Stimulated activated CD4-positive, alpha-beta T cell treated with anti-CD3 and anti-CD28 coated beads, Interleukin-12 subunit alpha, Interleukin-12 subunit beta, amount 100 ng/mL, for 24 hours (primary cell): ENCODE data around the gene CYB561D2.
A peak's percentile ranks its signal among the peaks of the same experiment; 100 is the strongest.

ENCODE experiments used
- DNase-seq, 2 experiments: peaks; one replicate each; pipeline ENCODE4 v3.0.0-alpha.2; 2020; ENCODE audit warnings: low read depth in 2 of 2

CYB561D2 gene

DNA sequence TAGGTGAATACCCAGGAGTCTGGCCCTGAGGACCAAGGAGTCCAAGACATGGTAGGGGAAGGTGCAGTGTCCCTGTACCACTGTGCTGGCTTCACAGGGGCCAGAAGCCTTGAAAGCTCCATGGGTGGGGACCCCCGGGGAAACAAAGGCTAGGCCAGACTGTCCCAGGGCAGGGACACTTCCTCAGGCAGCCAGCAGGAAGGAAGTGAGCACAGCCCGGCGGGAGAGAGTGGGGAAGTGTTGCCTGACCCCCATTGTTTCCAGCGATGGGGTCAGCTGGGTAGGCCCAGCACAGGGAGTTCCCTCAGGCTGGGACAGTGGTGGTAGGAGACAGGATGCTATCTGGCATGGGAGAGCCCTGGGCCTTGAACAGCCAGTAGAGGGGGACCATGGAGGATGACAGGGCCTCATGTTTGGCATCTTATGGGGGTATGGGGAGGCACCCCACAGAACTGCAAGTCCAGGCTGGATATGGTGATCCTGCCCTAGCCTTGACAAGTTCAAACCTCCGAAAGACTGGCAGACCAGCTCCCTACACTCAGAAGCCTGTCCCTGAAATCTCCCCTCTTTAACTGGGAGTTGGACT, 27.0 kb upstream of the CYB561D2 start:
- no peak for DNase-seq

DNA sequence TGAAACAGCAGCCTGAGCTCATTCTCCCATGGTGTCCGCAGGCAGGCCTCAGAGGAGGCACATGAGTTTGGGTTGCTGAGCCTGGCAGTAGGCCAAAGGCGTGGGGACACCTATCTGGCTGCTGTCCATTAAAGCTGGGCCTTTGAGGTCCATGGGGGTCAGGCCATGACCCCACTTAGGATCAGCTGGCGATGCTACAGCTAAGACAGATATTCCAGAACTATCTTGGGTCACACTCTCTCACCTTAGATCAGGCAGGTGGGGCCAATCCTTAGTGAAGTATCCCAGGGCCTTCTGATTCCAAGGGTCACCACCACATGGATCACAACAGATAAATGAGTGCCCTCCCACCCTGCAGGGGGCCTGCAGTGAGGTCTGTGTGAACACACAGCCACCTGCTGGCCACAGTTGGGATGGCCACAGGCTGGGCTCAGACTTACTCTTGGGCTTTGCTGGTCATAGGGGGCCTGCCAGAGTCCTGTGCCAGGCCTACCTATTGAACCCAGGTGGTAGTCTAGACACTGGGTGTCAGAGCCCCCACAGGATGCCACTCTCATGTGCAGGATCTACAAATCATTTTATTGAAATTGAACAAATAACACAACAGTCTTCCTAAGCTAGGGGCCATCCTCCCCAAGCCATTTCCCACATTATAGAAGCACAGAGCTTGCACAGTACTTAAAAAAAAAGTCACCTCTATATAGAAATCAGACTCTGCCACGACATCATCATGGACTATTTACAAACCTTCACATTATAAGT, 26.1 kb upstream of the CYB561D2 start:
- DNase-seq, result peak in 1 of 2 experiments; percentile 49

DNA sequence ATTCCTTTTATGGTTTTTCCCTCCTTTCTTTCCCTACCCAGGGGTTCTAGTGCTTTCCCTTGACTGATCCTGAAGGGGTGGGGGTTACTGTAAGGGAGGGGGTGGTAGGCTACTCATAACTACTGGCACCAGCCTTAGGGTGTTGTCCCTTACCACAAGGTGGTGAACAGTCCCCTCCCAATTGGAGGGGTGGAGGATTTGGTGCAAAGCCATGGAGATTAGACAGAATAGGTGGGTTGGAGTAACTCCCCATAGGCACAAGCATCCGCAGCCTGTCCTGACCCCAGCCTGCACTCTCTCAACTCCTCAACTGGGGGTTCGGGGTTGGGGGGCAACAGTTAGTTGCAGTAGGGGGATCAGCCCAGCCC, 25.6 kb upstream of the CYB561D2 start:
- DNase-seq, result no peak

DNA sequence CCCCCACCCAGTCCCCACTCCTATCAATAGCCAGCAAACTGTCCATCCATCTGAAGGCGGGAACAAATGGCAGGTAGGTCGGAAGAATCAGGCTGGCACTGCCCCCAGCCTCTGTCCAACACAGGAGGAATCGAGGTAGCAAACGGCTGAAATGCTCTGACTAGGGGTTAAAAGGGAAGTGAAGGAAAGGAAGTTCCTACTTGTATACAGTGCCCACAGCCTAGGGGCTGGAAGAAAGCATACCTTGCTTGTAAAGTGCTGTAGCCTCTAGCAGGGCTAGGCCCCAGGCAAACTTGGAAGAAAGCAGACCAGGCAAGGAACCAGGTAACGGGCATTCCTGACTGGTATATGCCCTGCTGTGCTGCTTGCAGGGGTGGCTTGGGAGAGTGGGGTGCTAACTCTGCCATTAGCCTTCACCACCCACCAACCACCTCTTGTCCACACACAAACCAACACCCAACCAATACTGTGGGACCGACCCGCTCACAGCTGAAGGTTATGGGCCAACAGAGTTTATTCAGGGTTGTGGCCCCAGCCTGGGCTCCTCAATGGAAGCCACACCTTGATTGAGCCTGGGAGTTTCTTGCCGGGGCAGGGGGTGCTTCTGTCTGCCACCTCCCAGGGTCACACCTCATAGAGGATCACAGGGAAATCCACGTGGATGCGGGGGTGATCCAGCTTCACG, 25.0 kb upstream of the CYB561D2 start:
- no peak for DNase-seq

DNA sequence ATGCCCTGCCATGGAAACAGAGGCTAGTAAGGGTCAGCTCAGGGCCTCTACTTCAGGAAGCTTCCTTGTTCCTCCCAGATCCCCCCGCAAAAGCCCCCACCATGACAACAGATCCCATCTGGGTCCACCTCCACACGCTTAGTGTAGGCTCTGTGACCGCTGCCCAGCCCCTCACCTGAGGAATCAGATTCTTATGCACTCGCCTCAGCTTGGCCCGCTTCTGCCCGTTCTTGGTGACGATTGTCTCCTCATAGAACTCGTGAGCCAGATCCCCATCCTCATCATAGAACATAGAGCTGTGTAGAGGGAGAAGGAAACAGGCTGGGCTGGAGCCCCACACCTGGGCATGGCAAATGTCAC, 24.5 kb upstream of the CYB561D2 start:
- no peak for DNase-seq

DNA sequence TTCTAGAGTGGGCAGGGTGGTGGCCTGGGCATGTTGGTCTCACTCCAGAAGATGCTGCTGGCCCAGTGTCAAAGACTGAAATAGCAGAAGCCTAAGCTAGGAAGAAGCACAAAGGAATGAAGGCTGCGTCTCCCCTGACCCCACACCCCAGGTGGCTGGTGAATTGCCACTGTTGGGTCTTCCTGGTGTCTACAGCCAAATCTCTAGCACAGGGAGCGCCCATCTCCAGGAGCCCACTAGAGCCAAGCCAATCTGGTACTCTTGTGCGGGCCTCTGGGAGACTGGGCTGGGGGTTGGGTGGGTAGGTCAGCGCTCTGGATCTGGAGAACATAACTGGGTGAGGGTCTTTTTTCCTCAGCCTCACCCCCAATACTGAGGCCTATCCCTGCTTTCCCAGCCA, 23.5 kb upstream of the CYB561D2 start:
- no peak for DNase-seq

DNA sequence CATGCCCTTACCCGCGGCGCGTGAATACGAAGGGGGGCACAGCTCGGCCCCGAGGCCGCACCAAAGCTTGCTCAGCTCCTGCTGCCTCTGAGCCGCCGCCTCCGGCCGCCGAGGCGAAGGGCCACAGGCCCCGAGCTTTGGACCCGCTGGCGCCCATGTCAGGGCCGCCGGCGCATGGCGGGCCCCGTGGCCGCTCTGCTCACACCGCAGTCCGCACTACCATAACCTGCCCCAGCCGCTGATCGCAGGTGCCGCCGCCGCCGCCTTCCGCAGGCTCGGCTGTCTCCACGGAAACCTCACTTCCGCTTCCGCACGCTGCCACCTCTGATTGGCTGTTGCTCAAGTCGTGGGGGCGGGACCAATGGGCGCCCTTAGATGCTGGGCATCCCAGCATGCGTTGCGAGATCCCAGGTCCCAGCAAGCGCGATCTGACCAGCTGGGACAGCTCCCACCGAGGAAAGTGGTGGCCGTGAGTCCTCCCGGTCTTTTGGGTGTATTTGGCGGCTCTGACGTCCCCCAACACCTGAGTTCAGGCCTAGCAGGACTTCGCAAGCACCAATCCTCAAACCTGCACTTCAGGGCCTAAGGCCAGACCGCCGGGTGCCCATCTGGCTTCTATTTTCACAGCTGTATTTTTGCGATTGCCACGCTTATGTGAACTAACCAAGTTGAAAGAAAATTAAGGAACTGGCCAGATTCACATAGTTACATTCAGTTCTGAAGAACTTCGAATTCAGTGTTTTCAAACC, 22.5 kb upstream of the CYB561D2 start, which contains the start of gene TUSC2:
TUSC2 (minus strand) TSS at position 281 of the 749 bp plus-strand sequence; CDS start at position 157, 124 bp downstream.
- peak; percentile 87 to 96 for DNase-seq

DNA sequence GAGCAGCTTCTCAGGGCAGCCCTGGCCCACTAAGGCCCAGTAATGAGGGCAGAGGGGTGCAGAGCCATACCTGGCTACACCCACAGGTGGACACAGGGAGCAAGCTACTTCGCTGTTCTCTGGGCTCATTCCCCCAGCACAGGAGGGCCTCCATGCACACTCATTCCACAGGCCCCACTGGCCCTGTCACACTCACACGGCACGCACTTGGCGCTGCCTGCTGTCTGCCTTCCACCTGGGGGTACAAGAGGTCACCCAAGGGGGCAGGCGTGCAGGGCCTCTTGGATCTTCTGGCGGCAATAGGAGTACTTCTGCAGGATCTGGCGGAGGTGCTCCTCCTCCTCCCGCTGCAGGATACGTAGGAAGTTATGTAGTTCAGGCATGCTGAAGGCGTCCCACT, 20.3 kb upstream of the CYB561D2 start:
- no peak for DNase-seq

DNA sequence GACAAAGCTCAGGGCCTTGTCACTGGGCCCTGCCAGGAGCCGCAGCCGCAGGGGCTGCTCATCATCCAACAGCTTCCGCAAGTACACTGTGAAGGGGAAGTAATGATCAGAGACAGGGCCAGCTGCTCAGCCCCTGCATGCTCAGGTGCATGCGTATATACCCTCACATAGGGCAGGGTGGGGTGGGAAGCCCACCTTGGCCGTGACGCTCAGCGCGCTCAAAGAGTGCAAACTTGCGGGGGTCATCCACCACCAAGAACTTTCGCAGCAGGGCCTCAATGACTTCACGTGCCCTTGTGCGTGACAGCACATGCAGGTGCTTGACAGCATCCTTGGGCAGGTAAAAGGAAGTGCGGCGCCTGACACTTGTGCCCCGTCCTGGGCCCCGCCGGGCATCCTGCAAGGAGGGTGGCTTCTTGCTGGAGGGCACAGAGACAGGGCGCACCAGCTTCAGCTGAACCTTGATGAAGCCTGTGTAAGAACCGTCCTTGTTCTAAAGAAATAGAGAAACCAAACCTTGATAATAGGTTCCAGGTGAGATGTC, 19.2 kb upstream of the CYB561D2 start:
- DNase-seq, result no peak

DNA sequence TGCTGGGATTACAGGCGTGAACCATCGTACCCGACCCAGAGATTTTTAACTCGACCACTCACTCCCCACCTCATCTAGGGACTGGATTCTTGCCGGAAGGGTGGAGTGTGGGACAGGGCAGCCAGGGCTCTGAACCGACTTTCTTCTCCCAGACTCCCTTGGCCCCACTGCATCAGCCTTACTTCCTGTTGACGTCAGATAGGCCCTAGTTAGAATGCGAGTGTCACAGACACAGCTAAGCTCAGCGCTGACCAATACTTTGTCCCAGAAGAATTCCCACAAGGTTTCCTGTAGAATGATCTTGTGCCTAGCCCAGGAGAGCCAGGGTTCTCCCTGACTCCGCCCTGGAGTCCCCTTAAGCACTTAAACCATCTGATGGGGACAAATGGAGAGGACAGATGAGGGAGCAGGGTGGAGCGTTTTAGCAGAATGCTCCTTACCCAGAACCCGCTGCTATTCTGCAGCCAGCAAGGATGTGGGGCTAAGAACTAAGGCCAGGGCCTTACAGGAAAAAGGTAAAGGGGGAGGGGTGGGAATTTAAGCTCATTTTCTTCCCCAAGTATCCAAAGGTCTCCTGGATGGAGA, 16.8 kb upstream of the CYB561D2 start:
- no peak for DNase-seq

DNA sequence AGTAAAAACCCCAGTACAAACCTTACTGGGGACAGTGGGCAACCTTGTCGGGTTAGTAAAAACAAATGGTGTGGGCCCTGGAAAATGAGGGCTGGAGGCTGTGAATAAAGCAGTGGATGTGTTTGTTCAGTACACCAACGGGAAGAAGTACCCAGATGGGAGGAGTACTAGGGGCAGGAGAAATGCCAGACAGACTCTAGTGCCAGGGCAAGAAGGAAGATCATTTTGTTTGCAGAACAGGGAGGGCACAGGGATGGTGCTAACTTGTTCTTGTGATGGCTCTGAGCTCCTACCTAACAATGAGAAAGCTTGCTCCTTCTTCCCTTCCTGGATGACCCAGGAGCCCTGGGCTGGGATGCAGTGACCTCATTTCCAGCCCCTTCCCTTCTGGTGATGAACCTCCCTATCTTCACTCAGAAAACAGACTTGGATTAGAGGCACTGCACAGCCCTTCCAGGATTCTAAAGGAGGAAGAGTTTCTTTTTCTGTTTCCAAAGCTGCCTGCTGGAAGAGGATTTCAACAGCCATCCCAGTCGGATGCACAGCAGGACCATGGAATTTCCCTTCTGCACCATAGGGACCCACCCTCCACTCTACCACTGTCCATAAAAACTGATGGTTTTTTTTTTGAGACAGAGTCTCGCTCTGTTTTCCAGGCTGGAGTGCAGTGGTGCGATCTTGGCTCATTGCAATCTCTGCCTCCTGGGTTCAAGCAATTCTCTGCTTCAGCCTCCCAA, 16.2 kb upstream of the CYB561D2 start:
- DNase-seq, result no peak

DNA sequence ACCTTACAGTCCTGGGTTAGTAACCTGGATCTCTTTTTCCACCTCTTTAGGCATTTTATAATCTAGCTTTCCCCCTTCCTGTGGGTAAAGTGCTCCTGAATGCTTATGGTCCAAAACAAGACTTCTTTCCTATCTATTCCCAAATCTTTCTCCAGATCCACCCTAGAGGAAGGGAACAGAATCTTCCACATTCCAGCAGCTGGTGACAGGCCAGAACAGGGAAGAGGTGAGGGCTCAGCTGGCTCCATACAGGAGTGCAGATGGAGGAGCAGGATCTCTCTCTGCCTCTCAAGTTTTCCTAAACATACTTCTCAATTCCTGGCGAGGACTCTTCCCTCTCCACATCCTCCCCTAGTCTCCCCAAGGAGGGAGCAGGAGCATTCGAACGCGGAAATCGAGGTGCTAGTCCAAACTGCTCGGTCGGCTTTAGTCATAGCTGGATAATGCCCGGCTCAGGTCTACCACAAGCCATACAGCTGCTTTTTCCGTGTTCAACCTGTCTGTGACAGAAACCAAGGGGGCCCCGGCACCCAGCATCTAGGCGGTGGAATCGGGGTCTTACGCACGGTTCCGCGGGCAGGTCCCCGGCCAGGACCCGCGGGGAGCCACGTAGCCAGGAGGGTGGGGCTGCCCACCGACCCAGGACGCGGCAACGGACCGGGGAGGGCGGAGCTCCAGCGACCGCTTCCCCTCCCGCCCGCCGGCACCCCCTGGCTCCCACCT, 14.0 kb upstream of the CYB561D2 start:
- DNase-seq, result peak in 1 of 2 experiments; percentile 44

DNA sequence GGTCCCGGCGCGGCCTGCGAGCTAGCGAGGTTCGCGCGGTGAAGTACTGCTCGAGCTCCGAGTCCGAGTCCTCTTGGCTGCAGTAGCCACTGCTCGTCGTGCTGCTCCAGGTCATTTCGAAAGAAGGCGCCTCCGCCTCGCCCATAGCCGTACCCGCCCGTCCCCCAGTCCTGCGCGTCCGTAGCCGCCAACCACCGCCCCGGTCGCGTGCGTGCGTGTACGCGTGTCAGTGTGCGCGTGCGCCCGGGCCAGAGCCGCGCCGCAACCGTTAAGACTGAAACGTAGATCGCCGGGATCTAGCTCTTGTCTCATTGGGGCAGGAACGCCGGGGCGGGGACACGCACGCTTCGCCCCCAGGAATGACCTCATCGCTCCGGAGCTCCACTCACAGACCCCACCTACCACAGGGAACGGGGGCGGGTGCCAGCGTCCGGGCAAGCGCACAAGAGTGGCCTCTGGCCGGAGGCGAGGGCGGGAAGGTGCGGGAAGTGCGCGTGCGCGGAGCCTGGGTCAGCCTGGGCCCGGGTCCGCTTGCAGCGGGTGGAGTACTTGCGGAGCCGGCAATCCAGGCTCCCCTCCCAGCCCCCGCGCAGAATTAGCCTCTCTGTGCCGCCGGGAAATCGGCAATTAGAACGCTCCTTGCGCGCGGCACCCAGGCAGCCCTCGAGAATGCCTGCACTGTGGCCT, 13.3 kb upstream of the CYB561D2 start:
- peak; percentile 91 to 97 for DNase-seq

DNA sequence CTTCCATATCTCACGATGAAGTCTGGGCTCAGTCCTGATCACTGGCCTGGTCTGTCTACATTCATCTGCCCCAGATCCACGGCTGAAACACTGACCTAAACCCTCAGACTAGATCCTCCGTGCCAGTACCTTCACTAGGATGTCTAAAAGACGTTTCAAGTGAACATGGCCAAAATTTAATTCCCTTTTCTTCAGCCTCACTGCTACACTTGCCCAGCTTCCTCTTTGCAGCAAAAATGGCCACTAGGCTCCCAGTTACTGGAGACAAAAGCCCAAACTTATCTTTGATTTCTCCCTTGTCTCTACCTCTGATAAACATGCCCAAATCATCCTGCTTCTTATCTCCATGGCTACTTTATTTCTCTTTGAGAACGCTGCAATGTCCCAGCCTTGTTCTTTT, 11.7 kb upstream of the CYB561D2 start:
- no peak for DNase-seq

DNA sequence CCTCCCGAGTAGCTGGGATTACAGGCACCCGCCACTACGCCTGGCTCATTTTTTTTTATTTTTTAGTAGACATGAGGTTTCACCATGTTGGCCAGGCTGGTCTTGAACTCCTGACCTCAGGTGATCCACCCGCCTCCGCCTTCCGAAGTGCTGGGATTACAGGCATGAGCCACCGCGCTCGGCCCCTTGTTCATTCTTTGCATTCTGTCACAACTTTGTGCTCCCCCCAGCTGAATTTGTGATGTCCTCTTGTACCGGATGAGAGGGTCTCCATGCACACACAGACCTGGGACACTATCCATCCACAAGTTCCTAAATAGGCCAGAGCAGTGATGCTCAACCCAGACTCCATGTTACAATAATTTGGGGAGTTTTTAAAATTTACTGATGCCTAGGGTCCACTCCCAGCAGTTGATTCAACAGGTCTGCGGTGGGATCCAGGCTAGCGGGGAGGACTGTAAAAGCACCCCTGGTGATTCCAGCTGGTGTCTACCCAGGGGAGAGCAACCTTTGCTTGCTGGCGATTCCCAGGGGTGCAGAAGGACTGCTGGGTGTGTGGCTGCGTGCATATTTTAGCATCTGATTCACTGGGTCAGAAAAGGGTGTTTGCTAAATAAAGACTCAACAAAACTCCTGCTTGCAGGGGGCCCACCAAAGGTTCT, 11.0 kb upstream of the CYB561D2 start:
- no peak for DNase-seq

DNA sequence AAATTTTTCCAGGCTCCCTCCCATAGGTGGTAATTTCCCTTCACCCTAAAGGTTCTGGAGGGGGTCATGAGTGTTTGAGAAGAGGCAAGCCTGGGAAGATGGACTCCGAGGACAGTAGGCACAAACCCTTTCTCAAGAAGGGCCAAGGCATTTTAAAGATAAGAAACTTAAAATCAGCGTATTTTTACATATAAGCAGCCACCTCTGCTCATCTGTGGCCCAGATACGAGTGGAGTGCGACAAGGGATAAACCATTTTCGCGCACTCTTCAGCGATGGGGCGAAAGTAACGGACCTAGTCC, 10.6 kb upstream of the CYB561D2 start:
- DNase-seq, result no peak

DNA sequence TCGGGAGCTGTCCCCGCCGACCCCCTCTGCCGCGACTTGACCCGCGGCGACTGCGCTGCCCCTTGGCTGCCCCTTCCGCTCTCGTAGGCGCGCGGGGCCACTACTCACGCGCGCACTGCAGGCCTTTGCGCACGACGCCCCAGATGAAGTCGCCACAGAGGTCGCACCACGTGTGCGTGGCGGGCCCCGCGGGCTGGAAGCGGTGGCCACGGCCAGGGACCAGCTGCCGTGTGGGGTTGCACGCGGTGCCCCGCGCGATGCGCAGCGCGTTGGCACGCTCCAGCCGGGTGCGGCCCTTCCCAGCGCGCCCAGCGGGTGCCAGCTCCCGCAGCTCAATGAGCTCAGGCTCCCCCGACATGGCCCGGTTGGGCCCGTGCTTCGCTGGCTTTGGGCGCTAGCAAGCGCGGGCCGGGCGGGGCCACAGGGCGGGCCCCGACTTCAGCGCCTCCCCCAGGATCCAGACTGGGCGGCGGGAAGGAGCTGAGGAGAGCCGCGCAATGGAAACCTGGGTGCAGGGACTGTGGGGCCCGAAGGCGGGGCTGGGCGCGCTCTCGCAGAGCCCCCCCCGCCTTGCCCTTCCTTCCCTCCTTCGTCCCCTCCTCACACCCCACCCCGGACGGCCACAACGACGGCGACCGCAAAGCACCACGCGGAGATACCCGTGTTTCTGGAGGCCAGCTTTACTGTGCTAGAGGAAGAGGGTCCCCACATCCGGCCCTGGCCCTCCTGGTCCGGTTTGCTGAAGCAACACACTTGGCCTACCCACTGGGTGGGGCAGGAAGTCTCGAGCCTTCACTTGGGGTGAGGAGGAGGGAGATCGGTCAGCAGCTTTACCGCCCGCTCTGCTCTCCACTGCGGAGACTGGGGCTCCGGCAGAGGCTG, 10.0 kb upstream of the CYB561D2 start, which contains the start of gene RASSF1:
RASSF1 (minus strand) TSS at position 389 of the 882 bp plus-strand sequence; CDS start at position 358, 31 bp downstream.
- DNase-seq, result peak in 1 of 2 experiments; percentile 76

DNA sequence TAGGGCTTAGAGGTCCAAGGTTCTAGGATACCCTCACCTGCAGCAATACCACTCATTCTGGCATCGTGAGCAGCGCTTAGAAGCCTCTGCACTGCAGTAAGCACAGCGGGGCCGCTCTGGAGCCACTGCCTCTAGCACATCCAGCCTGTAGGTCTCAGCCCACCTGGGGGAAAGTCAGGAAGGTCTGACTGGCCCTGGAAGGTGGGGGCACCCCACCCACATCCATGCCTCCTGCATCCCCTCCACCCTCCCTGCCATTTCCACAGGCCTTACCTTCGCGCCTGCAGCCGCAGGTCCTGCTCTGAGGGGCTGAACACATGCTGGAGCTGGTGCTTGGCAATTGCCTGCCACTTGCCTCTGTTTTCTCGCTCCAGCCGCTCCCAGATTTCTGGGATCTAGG, 9.1 kb upstream of the CYB561D2 start:
- DNase-seq, result no peak
